DMS153 (cell line): ENCODE measurements around the gene CRB1.

Experiments
- DNase-seq: peaks from one replicate; lab custom pipeline; 2025; lab: John Stamatoyannopoulos, UW

The CRB1 gene

GRCh38 chr1:197526736-197527371 is 258.8 kb downstream of the CRB1 start:
- no peak for DNase-seq
